Measurements from ENCODE around the gene ABCF2.

Gene ABCF2

GRCh38 chr7:151260883-151261282, 33.9 kb upstream of the ABCF2 start:
- TF ChIP-seq GATA3 (IDR thresholded peaks at IDR 0.05; ENCODE audit: low read depth, low read length) (no peak), GATA2 (IDR thresholded peaks at IDR 0.05; ENCODE audit: low read depth, low read length) (no peak)

- TF ChIP-seq GATA2 (IDR thresholded peaks at IDR 0.05; ENCODE audit: low read depth, low read length) (no peak), GATA3 (IDR thresholded peaks at IDR 0.05; ENCODE audit: low read depth, low read length) (no peak)
These were observed 33.5 kb upstream of the ABCF2 start for GRCh38 chr7:151260471-151260870.

GRCh38 chr7:151257990-151258389, 31.0 kb upstream of the ABCF2 start:
- no peak for TF ChIP-seq GATA3 (IDR thresholded peaks at IDR 0.05; ENCODE audit: low read depth, low read length)
- no peak for TF ChIP-seq GATA2 (IDR thresholded peaks at IDR 0.05; ENCODE audit: low read depth, low read length)

- TF ChIP-seq GATA3 (IDR thresholded peaks at IDR 0.05; ENCODE audit: low read depth, low read length) = no peak
- no peak for TF ChIP-seq GATA2 (IDR thresholded peaks at IDR 0.05; ENCODE audit: low read depth, low read length)
These were observed 29.5 kb upstream of the ABCF2 start for GRCh38 chr7:151256410-151257045.

- no peak for TF ChIP-seq GATA2 (IDR thresholded peaks at IDR 0.05; ENCODE audit: low read depth, low read length)
- no peak for TF ChIP-seq GATA3 (IDR thresholded peaks at IDR 0.05; ENCODE audit: low read depth, low read length)
These were observed 28.4 kb upstream of the ABCF2 start for GRCh38 chr7:151255390-151255789.

GRCh38 chr7:151254851-151255250, 27.8 kb upstream of the ABCF2 start:
- TF ChIP-seq GATA3 (IDR thresholded peaks at IDR 0.05; ENCODE audit: low read depth, low read length) (no peak), GATA2 (IDR thresholded peaks at IDR 0.05; ENCODE audit: low read depth, low read length) (no peak)

- TF ChIP-seq GATA2 (IDR thresholded peaks at IDR 0.05; ENCODE audit: low read depth, low read length) (no peak), GATA3 (IDR thresholded peaks at IDR 0.05; ENCODE audit: low read depth, low read length) (no peak)
These were observed 27.3 kb upstream of the ABCF2 start for GRCh38 chr7:151254316-151254715.

GRCh38 chr7:151252961-151253711, 26.1 kb upstream of the ABCF2 start:
- TF ChIP-seq GATA3 (IDR thresholded peaks at IDR 0.05; ENCODE audit: low read depth, low read length) (no peak), GATA2 (IDR thresholded peaks at IDR 0.05; ENCODE audit: low read depth, low read length) (no peak)

GRCh38 chr7:151252561-151252835, 25.5 kb upstream of the ABCF2 start:
- TF ChIP-seq GATA3 (IDR thresholded peaks at IDR 0.05; ENCODE audit: low read depth, low read length) (no peak), GATA2 (IDR thresholded peaks at IDR 0.05; ENCODE audit: low read depth, low read length) (no peak)

- TF ChIP-seq GATA3 (IDR thresholded peaks at IDR 0.05; ENCODE audit: low read depth, low read length) (no peak), GATA2 (IDR thresholded peaks at IDR 0.05; ENCODE audit: low read depth, low read length) (no peak)
These were observed 24.9 kb upstream of the ABCF2 start for GRCh38 chr7:151251689-151252560.

- no peak for TF ChIP-seq GATA2 (IDR thresholded peaks at IDR 0.05; ENCODE audit: low read depth, low read length)
- TF ChIP-seq GATA3 (IDR thresholded peaks at IDR 0.05; ENCODE audit: low read depth, low read length) = no peak
These were observed 24.3 kb upstream of the ABCF2 start for GRCh38 chr7:151251328-151251688.

GRCh38 chr7:151250181-151251132, 23.5 kb upstream of the ABCF2 start:
- TF ChIP-seq GATA2 (IDR thresholded peaks at IDR 0.05; ENCODE audit: low read depth, low read length) (no peak), GATA3 (IDR thresholded peaks at IDR 0.05; ENCODE audit: low read depth, low read length) (no peak)

- TF ChIP-seq GATA2 (IDR thresholded peaks at IDR 0.05; ENCODE audit: low read depth, low read length) (no peak), GATA3 (IDR thresholded peaks at IDR 0.05; ENCODE audit: low read depth, low read length) (no peak)
These were observed 22.7 kb upstream of the ABCF2 start for GRCh38 chr7:151249732-151250072.

All from SH-SY5Y (cell line).